G401 (cell line): ENCODE results near the gene CLDN25. TPM values are rescaled to one million over a fixed set of nuclear protein-coding genes. Genes with fewer than 3 reads are reported as not detected.

Experiments
- DNase-seq: peaks from one replicate; pipeline ENCODE4 v3.0.0-alpha.2; 2015; ENCODE audit warnings: low spot score
- in situ Hi-C: cut with HindIII; loops from 2 replicates; pipeline ENCODE4 v1.10.0; 2016; ENCODE audit warnings: low sequenced_read_pairs, mixed read lengths
- total RNA-seq: library from RNA; depleted of rRNA; stranded (reverse); fragments of >200 nt; shearing (Covaris generic); gene quantifications from 2 replicates; pipeline ENCODE4 v1.2.3, GENCODE V29; 2014; rRNA removed

Gene CLDN25
- total RNA-seq, 1 experiment from 2014 or later, result not detected

DNA sequence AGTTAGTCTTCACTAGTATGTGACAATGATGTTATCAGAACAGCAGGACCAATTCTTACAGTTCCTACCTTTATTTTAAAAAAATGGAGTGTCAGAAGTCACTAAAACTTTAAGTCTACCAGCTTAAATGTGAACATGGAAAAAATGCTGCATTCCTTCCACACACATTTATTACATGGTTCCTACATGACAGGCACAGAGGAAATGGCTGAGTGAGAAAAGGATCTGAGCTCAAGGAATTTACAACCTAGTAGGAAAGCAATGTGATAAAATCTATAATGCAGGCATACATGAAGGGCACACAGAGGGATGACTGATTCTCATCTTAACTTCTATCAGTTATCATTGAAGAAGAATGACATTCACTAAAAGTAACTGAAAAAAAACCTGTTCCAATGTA, 23.0 kb downstream of the CLDN25 start:
- in situ Hi-C loops, result no loop called here
- no peak for DNase-seq

GRCh38 chr11:113805640-113806039, 26.0 kb downstream of the CLDN25 start:
- in situ Hi-C loops, result no loop called here
- no peak for DNase-seq

DNA sequence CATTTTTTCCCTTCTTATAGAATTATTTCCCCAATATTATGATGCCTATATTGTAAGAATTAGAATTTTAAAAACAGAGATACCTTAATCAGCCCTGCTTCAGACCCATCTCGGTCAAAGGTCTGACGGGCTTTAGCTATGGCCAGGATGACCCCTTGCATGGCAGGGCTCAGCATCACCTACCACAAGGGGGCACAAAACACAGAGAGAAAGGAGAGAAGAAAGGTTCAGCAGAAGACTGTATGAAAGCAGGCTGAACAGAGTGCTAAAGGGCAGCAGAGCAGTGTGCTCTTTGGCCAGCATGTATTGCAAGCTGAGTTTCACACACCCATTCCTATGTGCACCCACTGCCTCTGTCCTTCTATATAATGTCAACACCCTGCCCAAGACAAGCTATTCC, 26.8 kb downstream of the CLDN25 start:
- in situ Hi-C loops, result no loop called here
- peak; percentile 32 for DNase-seq

- DNase-seq, result no peak
- in situ Hi-C loops, result no loop called here
These were observed 29.3 kb downstream of the CLDN25 start for GRCh38 chr11:113808931-113809330.

DNA sequence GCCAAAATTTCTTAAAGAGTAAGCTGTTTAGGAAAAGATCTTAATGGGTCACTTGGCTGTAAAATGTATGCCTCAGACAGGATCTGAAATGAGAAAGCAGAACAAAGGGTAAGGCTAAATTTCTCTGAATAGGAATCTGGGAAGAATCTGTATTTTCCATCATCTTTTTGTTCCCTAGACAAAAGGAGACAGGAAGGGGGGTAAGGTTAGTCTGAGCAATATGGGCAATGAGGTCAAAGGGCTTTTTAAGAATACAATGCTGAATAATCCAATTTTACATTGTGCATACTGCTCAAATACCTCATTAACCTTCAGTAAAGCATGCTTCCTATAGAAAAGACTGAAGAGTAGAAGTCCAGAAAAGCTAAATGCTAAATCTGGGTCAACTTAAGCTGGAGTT, 34.6 kb downstream of the CLDN25 start:
- in situ Hi-C loops, result no loop called here

DNA sequence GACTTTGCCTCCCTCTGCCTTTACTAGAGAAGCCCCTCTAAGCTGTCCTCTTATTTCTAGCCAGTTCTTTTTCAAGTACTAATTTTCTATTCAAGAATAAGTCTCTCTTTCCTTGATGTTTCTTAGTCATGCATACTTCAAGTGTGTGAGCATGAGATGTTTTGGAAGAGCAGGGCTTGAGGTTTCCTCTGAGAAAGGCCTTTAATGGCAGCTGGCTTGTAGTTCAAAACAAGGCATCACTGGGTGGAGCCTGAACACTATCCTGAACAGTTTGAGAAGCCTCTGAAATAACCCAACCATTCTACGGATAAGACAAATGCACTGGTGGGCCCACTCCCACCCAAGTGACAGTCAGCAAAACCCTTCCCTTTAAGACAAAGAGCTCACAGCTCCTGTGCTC, 37.6 kb downstream of the CLDN25 start:
- in situ Hi-C loops, result no loop called here
- no peak for DNase-seq

More for the DNA sequence above, 34.6 kb downstream of the CLDN25 start:
- no peak for DNase-seq

DNA sequence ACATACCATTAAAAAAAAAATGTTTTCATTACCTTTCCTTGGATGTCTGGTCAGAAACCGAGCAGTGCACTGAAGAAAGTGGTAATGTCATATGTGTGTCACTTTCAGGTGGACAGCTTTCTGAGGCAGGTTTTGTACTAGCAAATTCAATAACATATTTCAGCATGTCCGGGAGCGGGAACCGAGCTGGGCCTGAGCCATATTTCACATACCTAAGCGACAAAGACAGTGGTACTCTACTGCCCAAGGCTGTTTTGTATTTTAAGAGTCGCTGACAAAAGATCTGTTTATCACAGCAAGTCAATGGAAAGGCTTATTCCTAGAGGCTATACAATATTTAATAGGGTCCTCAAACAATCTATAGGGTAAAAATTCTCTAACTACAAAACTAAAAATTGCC, 38.0 kb downstream of the CLDN25 start:
- DNase-seq, result no peak
- in situ Hi-C loops, result no loop called here

GRCh38 chr11:113818426-113818825, 38.8 kb downstream of the CLDN25 start:
- DNase-seq, result no peak
- in situ Hi-C loops, result no loop called here

DNA sequence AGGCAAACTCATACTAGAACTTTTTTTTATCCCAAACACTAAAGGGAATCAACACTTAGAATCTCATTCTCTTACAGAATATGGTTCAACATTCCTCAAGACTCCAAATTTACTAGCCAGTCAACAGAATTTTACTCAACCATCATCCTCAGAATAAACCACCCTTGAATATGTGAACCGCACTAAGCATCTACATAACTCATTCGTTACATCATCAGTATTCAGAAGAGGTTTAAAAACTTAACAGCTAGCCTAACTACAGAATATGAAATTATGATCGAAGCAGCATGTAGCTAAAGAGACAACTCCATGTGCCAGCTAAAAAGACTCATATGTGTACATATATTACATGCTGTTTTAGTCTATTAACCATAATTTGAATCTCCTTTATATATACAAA, 47.9 kb downstream of the CLDN25 start:
- in situ Hi-C loops, result no loop called here
- no peak for DNase-seq

- in situ Hi-C loops, result no loop called here
- DNase-seq, result peak; percentile 95
These were observed 48.6 kb downstream of the CLDN25 start for GRCh38 chr11:113828191-113828590.

GRCh38 chr11:113829751-113830150, 50.2 kb downstream of the CLDN25 start:
- no peak for DNase-seq
- in situ Hi-C loops, result no loop called here

Other genes with a start within 250 kb of the CLDN25 start
- gene TMPRSS5, start 73.5 kb upstream of the CLDN25 start, total RNA-seq, result not detected in 2 replicates
- 22.9 and 29.4 TPM in 2 replicates for gene ZW10, start 6.1 kb upstream of the CLDN25 start, total RNA-seq
- 37.8 and 40.4 TPM in 2 replicates for gene USP28, start 95.8 kb downstream of the CLDN25 start, total RNA-seq
- not detected in 2 replicates for gene HTR3B, start 125.0 kb downstream of the CLDN25 start, total RNA-seq
- not detected in 2 replicates for gene HTR3A, start 195.3 kb downstream of the CLDN25 start, total RNA-seq